HFFc6 (cell line): ENCODE results near the gene PIK3R1. TPM values are rescaled to one million over a fixed set of nuclear protein-coding genes. Genes with fewer than 3 reads are reported as not detected.

Source experiments
- DNase-seq: peaks from one replicate; pipeline ENCODE4 v3.0.0-alpha.2; 2018
- H3K27ac Mint-ChIP-seq: 2 replicates; pipeline ENCODE4 v1.8.0; 2020; ENCODE audit warnings: mild to moderate bottlenecking, mixed read lengths
- H3K27me3 Mint-ChIP-seq: 2 replicates; pipeline ENCODE4 v1.8.0; 2021; ENCODE audit warnings: mild to moderate bottlenecking, moderate library complexity, mixed read lengths; ENCODE audit not compliant: insufficient read depth
- H3K36me3 Mint-ChIP-seq: 2 replicates; pipeline ENCODE4 v1.8.0; 2021; ENCODE audit warnings: low read depth, mixed read lengths
- H3K4me1 Mint-ChIP-seq: 2 replicates; pipeline ENCODE4 v1.8.0; 2020; ENCODE audit warnings: low read depth, mixed read lengths
- H3K4me3 Mint-ChIP-seq: 2 replicates; pipeline ENCODE4 v1.8.0; 2020; ENCODE audit warnings: mild to moderate bottlenecking, moderate library complexity, mixed read lengths
- H3K9me3 Mint-ChIP-seq: 2 replicates; pipeline ENCODE4 v1.8.0; 2020; ENCODE audit warnings: mild to moderate bottlenecking, mixed read lengths
- CTCF ChIP-seq: fragments of 200-600 bp; sonication (generic); IDR thresholded peaks from 2 replicates; pipeline ENCODE4 v1.5.0; 2021; ENCODE audit warnings: antibody characterized with exemption, mild to moderate bottlenecking
- total RNA-seq, 6 experiments: library from RNA; stranded (reverse); fragmentation: NEBNext Ultra II Directional; extraction: Animal tissue kit (Norgen Biotek cat#: 25700); gene quantifications; 2 replicates in 1 of 6; 3 replicates in 5 of 6; pipeline ENCODE4 v1.2.3, GENCODE V29; 2021

Gene PIK3R1
- total RNA-seq, 6 experiments from 2014 or later, result 19.6 to 26.4 (median 22.4) TPM

DNA sequence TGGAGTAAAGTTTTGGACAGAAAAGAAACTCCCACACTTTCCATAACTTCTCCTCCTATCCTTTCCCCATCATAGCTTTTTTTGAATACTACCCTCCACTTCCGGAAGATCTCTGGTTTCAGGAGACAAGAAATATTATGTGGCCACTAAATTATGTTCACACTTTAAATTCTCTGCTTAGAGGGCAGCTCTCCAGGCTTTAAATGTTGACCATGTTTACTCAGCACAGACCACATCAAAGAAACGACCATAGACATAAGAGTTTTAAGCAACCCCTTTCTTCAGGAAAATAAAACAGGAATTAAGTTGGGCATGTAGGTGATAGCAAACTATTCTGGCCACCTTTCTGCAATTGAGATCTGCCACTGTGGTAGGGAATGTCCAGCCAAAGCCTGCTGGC, 97.8 kb downstream of the PIK3R1 start:
- Mint-ChIP-seq H3K4me3 (no peak overlapping the region), H3K4me1 (peaks cover 17% of the 10 kb centered on the region), H3K27me3 (peaks cover 2% of the 10 kb centered on the region), H3K9me3 (no peaks in the 10 kb centered on the region), H3K36me3 (no peaks in the 10 kb centered on the region), H3K27ac (no peak overlapping the region)
- no peak for DNase-seq
- no peak for TF ChIP-seq CTCF

DNA sequence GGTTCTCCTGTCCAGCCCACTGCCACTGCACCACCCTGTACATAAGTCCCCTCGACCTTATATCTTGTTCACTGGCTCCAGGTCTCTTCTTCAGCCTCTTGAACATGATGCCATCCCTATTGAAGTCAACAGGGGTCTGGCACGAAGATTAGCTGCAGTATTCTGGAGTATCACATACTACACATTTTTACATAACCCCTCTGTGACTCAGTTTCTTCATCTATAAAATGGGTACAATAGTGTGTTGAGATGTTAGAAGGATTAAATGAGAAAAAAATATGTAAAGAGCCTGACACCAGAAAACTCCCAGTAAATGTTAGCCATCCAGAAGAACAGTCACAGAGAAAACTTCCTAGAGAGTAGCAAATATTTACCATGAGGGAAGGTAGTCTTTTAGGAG, 98.9 kb downstream of the PIK3R1 start:
- no peak overlapping the region for H3K27ac Mint-ChIP-seq
- H3K4me3 Mint-ChIP-seq, result no peak overlapping the region
- H3K4me1 Mint-ChIP-seq, result peaks cover 29% of the 10 kb centered on the region
- no peak for TF ChIP-seq CTCF
- H3K9me3 Mint-ChIP-seq, result no peaks in the 10 kb centered on the region
- peaks cover 2% of the 10 kb centered on the region for H3K27me3 Mint-ChIP-seq
- no peaks in the 10 kb centered on the region for H3K36me3 Mint-ChIP-seq
- no peak for DNase-seq

DNA sequence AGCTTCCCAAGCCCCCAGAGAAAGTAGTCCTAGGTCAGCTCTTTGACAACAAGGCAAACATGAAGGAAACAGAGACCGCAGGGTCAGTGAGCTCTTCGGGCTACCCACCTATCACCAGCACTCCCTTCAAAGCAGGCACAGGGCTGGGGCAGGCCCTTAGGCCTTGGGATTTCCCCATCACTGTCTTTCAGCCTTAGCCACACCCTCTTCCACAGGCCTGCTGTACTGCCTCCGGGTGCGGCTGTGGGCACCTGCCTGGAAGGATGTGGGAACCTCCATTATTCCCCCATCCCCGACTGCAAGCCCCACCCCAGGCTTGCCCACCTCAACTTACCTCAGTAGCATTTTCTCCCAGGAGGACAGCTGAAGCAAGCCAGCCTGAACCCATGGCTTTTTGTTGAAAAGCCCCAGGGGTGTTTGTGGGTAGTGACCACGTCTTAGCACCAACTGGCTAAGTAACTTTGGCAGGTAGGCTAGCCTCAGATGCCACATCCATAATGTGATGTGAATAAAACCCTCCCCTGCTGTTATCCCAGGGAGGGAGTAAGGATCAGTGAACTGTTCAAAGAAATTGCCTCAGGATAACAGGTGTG, 100.2 kb downstream of the PIK3R1 start:
- no peak for TF ChIP-seq CTCF
- Mint-ChIP-seq H3K9me3 (no peaks in the 10 kb centered on the region), H3K4me1 (peaks cover 42% of the 10 kb centered on the region), H3K27ac (no peak overlapping the region), H3K4me3 (no peak overlapping the region), H3K27me3 (peaks cover 2% of the 10 kb centered on the region), H3K36me3 (no peaks in the 10 kb centered on the region)
- DNase-seq, result no peak

DNA sequence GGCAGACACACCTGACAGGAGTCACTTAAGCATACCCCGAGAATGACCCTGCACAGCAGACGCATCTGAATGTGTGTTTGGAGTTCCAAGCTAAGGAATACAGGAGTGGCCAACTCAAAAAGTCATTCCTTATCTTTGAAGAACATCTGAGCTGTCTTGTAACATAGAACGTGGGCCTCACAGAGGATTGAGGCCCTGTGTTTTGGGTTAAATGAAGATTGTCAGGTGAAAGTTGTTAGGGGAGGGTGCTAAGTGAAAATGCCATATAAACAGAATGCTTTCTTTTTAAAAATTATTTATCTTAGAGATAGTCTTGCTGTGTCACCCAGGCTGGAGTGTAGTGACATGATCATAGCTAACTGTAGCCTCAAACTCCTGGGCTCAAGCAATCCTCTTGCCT, 100.9 kb downstream of the PIK3R1 start:
- H3K36me3 Mint-ChIP-seq, result no peaks in the 10 kb centered on the region
- no peak for TF ChIP-seq CTCF
- H3K9me3 Mint-ChIP-seq, result no peaks in the 10 kb centered on the region
- peaks cover 2% of the 10 kb centered on the region for H3K27me3 Mint-ChIP-seq
- DNase-seq, result no peak
- H3K27ac Mint-ChIP-seq, result no peak overlapping the region
- H3K4me3 Mint-ChIP-seq, result no peak overlapping the region
- peaks cover 47% of the 10 kb centered on the region for H3K4me1 Mint-ChIP-seq

GRCh38 chr5:68317646-68318045, 102.1 kb downstream of the PIK3R1 start:
- no peak for TF ChIP-seq CTCF
- H3K36me3 Mint-ChIP-seq, result no peaks in the 10 kb centered on the region
- no peaks in the 10 kb centered on the region for H3K9me3 Mint-ChIP-seq
- no peak overlapping the region; the same call in 1 of the 2 replicates for H3K27ac Mint-ChIP-seq
- no peak overlapping the region for H3K4me3 Mint-ChIP-seq
- H3K4me1 Mint-ChIP-seq, result peaks cover 47% of the 10 kb centered on the region
- H3K27me3 Mint-ChIP-seq, result peaks cover 2% of the 10 kb centered on the region
- no peak for DNase-seq
